Forelimb muscle (tissue), 1 donor: ENCODE data around the gene ARFIP1. TPM values are rescaled to one million over a fixed set of nuclear protein-coding genes. Genes with fewer than 3 reads are reported as not detected.
A peak's percentile ranks its signal among the peaks of the same experiment; 100 is the strongest.
"Not testable (repeated sequence)": the region's sequence is repeated elsewhere in the genome, so short reads cannot be mapped to it uniquely, and the experiment has no call there.

Experiments used
- DNase-seq: peaks from one replicate; pipeline ENCODE4 v3.0.0-alpha.2; 2013; ENCODE audit warnings: low read depth
- polyA plus RNA-seq: library from polyadenylated mRNA; unstranded; fragments of 120-200 nt; gene quantifications from one replicate; pipeline ENCODE4 v1.2.1, GENCODE V29; 2013; ENCODE audit not compliant: insufficient read length

ARFIP1 gene, protein sequence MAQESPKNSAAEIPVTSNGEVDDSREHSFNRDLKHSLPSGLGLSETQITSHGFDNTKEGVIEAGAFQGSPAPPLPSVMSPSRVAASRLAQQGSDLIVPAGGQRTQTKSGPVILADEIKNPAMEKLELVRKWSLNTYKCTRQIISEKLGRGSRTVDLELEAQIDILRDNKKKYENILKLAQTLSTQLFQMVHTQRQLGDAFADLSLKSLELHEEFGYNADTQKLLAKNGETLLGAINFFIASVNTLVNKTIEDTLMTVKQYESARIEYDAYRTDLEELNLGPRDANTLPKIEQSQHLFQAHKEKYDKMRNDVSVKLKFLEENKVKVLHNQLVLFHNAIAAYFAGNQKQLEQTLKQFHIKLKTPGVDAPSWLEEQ
- polyA plus RNA-seq = 16.7 TPM

DNA sequence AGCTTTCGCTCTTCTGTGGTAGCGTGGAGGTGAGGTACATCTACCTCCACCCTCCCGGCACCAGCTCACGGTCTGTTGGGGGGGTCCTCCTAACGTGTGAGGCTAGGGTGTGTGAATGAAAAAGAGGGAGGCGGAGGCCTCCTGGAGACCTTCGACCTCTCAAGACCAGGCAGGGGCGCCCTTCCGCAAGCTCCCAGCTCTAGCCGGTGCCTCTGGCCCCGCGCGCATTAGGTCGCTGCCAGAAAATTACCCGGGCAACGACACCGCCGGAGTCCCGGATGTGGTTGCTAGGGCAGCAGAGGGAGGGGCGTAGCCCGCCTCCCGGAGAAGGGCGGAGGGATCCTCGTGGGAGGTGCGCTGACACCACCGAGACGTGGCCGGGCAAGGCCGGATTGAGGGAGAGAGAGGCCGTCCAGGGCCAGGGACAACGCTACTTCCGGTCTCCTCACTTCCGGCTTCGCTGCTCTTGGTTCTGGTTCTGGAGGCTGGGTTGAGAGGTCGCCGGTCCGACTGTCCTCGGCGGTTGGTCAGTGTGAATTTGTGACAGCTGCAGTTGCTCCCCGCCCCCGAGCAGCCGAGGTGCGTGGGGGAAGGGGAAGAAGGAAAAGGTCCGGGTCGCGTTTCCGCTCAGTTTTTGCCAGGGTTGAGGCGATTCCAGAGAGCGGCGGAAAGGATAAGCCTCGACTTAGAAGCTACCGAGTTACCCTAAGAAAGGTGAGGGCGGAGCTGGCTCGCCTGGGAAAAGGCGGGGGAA lies at the start of gene ARFIP1, which contains the start of gene TIGD4:
ARFIP1 (plus strand) TSS at position 442 of the 754 bp plus-strand sequence. CDS start 49,680 bp downstream, outside the sequence.
TIGD4 (minus strand) TSS at position 218 of the 754 bp plus-strand sequence. CDS start 8,726 bp downstream, outside the sequence.
- peak; percentile 95 for DNase-seq

DNA sequence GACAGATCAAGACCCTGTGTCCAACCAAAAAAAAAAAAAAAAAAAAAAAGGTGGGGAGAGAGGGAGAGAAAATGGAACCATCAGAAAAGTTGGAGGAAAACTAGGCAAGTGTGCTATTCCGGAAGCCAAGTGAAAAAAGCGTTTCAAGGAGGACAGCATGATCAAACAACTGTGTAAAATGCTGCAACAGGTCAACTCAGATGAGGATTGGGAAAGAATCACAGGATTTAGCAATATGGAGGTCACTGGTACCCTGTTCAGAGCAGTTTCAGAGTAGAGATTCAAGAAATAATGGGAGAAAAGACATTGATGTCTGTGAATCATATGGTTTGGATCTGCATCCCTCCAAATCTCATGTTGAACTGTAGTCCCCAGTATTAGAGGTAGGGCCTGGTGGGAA lies 47.8 kb upstream of the ARFIP1 start:
- DNase-seq = no peak

- DNase-seq = no peak
Measured at GRCh38 chr4:152734015-152734698, 45.6 kb upstream of the ARFIP1 start.

- no peak for DNase-seq
Measured at GRCh38 chr4:152734699-152735050, 45.1 kb upstream of the ARFIP1 start.

DNA sequence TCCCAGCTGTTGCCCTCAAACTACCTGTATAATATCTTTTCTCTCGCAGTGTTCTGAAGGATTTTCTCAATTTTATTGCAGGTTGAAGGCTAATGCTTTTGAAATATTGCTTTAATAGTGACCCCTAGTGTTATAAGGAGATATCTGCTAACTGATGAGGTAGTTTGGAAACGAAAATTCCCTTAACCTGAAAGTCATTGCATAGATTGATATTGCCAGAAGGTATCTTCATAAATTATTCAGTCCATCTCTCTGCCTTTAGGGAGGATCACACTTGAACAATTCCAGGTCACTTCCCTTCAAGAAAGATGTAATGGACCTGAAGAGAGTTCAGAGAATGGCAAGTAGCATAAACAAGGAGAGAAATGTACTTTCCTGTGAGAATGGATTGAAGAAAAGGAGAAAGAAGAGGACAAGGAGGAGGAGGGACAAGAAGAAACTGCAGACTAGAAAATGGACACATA lies 44.3 kb upstream of the ARFIP1 start:
- DNase-seq = no peak

GRCh38 chr4:152735906-152736305 lies 43.8 kb upstream of the ARFIP1 start:
- no peak for DNase-seq

- no peak for DNase-seq
Measured at GRCh38 chr4:152738827-152739226, 40.9 kb upstream of the ARFIP1 start.

- DNase-seq = no peak
Measured at GRCh38 chr4:152747444-152747843, 32.3 kb upstream of the ARFIP1 start.

GRCh38 chr4:152748619-152749018 lies 31.1 kb upstream of the ARFIP1 start:
- no peak for DNase-seq

DNA sequence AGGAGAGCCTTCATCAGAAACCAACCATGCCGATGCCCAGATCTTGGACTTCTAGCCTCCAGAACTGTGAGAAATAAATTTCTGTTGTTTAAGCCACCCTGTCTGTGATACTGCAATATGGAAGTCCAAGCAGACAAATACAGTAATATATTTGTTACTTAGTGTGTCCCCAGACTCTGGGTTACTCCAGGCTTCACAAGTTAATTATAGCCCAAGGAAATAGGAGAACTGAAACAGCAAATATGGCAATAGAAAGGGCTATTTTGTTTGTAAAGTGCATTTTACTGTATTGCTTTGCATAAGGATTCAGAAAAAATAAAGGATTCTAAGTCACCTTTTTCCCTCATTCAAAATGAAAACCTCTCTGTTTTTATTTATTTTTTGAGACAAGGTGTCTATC lies 16.0 kb upstream of the ARFIP1 start:
- no peak for DNase-seq

GRCh38 chr4:152765069-152765737 lies 14.6 kb upstream of the ARFIP1 start:
- DNase-seq = not testable (repeated sequence)

DNA sequence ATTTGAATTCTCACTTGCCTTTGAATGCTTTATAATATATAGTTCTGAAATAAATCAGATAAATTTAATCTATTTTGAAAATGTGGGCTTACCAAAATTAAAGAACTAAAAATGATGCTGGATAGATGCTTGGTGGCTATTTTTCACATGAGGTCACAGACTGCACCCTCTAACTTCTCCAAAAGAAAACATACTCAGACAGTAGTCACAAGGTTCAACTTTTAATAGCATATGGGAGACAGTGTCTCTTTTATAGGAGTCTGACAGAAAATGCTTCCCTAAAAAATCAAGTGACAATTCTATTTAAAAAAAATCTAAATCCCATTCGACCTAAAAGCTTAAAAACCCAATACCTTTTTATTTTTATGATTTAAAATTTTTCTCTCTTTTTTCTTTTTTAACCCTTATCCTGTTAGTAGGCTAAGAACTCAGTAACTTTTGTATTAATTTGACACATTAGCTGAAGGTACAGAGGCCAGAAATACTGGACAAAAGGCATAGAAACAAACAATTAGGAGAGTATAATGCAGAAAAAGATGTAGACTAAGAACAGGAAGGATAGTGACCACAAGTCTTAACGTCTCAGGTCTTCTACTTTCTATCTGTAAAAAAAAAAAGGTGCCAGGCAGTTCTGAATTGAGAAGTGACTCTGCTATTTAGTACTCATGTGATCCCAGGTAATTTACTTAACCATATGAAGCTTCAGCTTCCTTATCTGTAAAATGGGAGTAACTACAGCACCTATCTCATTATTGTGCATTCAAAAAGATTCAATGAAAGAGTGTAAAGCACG lies 7.8 kb upstream of the ARFIP1 start:
- DNase-seq = no peak

GRCh38 chr4:152773339-152773738 lies 6.4 kb upstream of the ARFIP1 start:
- DNase-seq = no peak

GRCh38 chr4:152773953-152774352 lies 5.8 kb upstream of the ARFIP1 start:
- no peak for DNase-seq

DNA sequence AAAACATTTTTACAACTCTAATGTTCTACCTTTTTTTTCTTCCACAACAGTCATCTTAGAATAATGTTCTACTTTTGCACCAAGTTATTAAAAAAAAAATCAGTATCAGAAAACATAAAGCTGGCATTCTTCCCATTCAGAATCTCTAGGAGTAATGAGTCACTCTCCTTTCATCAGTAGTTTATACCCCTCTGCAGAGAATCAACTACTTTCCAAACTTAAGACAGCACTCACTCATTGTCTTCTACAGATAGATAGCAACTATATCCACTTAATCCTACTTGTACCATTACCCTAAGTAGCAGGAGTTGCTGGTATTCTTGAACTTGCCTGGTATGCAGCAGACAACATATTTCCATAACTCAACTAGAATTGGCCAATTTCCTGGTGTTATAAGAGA lies 3.4 kb upstream of the ARFIP1 start:
- no peak for DNase-seq

- no peak for DNase-seq
Measured at GRCh38 chr4:152777488-152777887, 2.3 kb upstream of the ARFIP1 start.

DNA sequence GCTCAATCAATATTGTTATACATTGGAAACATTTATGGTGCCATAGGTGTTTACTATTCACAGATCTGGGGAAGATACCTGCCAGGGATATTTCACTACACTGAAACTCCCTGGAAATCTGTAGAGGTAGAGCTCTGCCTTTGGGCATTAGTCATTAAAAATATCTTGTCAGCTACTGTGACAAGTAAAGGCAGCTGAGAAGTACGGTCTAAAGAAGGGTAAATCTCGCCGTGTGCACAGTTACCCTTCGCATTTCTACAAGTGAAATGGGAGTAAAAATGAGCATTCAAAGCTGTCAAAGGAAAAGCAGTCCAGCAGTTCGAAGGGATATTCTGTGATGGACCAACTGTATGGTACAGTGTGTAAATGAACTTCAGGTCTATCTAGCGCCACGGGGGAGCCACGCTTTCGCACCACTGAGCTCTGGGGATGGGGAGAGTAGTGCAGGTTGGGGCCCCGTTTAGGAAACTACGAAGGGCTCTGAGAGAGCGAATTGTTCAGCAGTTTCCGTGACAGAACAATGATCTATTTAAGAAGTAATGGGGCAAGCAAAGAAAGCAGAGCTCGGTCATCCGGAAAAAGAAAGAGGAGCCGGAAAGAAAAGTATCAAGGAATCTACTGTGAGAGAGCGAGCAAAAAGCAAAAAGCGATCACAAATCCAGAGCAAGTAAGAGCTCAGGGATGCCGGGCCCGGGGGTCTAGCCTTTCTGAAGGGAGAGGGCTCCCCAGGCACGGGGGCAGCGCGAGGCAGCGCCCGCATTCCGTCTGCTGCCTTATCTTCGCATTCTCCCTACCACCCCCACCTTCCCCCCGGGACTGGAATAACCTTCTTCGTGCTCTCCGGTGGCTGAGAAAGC lies 870 bp upstream of the ARFIP1 start:
- DNase-seq = no peak

DNA sequence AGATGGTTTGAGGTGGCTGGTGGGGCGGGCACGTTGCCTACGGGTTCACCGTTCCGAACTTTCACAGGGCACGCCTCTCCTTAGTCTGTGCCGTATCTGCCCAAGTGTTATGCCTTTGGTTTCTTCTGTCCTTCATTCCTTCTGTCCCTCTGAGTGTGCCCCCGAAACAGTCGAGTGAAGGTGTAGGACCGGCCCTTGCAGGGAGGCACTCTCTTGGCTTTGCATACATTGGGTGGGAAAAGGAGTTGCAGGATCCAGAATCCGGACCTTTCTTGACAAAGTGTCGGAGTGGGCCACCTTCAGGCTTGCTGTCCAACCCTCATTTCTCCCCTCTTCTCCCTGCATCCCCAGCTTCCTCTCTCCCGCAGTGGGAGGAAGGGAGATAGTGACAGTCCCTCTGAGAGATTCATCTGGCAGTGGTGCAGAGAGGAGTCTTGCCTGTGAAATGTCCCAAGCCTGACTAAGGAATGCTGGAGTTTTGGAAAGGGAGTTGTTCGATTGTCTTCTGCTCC lies 569 bp downstream of the ARFIP1 start:
- no peak for DNase-seq

DNA sequence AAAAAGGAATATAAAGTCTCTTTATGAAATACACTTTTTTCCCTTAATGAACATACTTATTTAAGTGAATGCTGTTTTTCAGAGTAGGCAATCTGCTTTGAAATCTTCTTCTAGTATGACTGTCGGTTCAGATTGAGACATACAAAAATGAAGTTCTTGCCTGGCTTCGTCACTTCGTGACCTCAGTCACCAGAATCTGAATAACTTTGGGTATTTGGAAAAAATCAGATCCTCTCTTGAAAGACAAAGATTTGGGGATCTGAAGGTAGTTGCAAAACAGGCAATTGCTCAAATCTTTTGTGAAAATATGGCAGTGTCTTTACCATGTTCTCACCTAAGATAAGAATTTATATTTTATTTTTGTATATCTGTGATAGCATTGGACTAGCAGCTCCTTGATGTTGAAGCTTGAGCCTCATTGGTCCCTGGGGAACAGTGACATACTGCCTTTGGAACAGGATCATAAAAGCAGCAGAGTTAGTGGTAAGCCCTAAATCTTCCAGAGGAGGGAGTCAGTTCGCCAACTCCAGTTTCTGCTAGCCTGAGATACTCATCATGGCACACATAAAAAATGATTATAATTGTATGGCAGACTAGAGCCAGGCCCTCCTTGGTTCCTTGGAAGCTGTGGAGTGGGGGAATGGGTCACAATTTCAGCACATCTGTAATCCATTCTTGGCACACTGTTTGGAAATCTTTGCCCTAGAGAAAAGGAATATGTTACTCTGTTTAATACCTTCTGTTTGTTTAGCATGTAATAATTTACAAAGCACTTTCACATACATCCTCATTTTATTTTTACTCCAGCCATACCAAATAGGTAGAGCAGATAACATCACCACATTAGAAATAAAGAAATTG lies 5.0 kb downstream of the ARFIP1 start:
- DNase-seq = no peak
